HEK293T (cell line): ENCODE results near the gene NCS1.

Experiments
- ARNT ChIP-seq: fragments of 450-650 bp; IDR thresholded peaks from 2 replicates; pipeline ENCODE4 v1.6.1; 2017; ENCODE audit warnings: mild to moderate bottlenecking
- CTBP1 ChIP-seq: fragments of 450-650 bp; IDR thresholded peaks from 2 replicates; pipeline ENCODE4 v1.6.1; 2016; ENCODE audit warnings: borderline replicate concordance
- FOXK2 ChIP-seq: fragments of 450-650 bp; IDR thresholded peaks from 2 replicates; pipeline ENCODE4 v1.6.1; 2016; ENCODE audit warnings: mild to moderate bottlenecking
- L3MBTL2 ChIP-seq: fragments of 450-650 bp; conservative IDR thresholded peaks from 2 replicates; pipeline ENCODE4 v1.6.1; 2016; ENCODE audit warnings: mild to moderate bottlenecking
- LEF1 ChIP-seq: fragments of 450-650 bp; IDR thresholded peaks from 2 replicates; pipeline ENCODE4 v1.6.1; 2017; ENCODE audit warnings: mild to moderate bottlenecking, borderline replicate concordance
- PKNOX1 ChIP-seq: fragments of 450-650 bp; IDR thresholded peaks from 2 replicates; pipeline ENCODE4 v1.6.1; 2016
- SUZ12 ChIP-seq: fragments of 450-650 bp; IDR thresholded peaks from 2 replicates; pipeline ENCODE4 v1.6.1; 2016; ENCODE audit warnings: mild to moderate bottlenecking

DNA sequence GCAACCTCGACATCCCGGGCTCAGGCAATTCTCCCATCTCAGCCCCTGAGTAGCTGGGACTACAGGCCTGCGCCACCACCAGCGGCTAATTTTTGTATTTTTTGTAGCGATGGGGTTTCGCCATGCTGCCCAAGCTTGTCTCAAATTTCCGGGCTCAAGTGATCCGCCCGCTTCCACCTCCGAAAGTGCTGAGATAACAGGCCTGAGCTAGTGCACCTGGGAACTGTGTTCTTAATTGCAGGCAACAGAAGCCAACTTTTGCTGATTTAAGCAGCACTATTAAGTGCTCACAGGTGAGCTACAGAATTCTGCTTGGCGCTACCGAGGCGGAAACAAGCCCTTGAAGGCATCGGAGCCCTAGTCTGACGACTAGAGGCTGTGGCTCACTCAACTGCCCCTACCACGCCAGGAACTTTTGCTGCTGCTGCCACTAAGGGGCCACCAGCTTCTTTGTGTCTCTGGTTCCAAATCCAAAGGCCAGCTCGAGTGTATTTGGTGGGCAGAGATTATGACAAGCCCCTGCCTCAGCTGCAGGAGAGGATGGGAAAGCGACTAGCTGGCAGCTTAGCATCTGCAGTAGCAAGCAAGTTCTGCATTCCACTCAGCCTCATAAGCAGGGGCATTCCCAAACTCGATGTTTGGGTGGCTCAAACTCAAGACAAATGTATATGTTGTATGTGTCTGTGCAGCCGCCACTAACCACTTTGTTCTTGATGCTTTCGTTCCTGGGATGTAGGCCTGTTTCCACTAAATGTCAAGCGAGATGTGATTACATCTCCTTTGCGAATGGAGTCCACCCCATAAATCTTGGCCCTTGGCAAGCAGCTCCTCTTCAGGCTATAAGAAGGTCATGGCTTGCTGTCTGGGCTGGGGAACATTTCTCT is 82.8 kb downstream of the NCS1 start:
- TF ChIP-seq PKNOX1 (no peak), SUZ12 (no peak), ARNT (no peak), LEF1 (no peak), CTBP1 (no peak), L3MBTL2 (no peak), FOXK2 (no peak)
